DMS114 treated with DMSO at 0.1 percent for 48 hours (cell line): ENCODE data around the gene CCT6B.

Experiments
- DNase-seq: peaks from one replicate; lab custom pipeline; 2025; ENCODE audit not compliant: unreplicated experiment; lab: John Stamatoyannopoulos, UW

The CCT6B gene

DNA sequence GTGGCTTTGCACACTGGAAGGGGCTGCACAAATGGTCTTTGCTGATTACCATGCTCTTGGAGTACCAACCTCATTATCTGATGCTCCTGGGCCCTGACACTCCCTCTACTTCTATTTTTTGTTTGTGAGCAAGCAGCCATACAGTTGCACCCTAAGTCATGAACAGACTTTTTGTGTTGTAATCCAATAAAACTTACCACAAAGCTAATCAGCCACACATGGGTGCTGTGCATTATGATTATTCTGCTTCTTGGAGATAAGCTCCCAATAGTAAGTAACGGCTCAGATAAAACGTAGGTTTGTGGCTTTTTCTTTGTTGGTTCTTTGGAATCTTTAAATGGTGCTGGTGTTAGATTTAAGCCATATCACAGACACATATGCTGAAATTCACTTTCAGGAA lies 76.2 kb downstream of the CCT6B start:
- DNase-seq = no peak

DNA sequence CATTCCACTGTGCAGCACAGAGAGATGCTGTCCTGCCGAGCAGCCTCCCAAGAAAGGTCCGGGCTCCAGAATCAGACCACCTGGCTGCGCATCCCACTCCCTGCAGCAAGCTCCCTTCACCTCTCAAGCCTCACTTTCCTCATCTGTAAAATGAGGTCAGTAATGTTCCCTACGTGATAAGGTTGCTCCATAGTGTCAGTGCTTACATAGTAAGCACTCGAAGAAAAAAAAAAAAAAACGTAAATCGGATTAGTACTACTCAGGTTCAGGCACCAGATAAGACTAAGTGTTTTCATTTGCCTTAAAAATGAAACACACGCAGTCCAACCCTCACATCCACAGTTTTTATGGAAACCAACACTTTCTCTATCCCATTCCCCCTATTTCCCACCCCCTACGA lies 76.7 kb downstream of the CCT6B start:
- no peak for DNase-seq

- no peak for DNase-seq
These were observed 77.9 kb downstream of the CCT6B start for GRCh38 chr17:34883106-34884000.

DNA sequence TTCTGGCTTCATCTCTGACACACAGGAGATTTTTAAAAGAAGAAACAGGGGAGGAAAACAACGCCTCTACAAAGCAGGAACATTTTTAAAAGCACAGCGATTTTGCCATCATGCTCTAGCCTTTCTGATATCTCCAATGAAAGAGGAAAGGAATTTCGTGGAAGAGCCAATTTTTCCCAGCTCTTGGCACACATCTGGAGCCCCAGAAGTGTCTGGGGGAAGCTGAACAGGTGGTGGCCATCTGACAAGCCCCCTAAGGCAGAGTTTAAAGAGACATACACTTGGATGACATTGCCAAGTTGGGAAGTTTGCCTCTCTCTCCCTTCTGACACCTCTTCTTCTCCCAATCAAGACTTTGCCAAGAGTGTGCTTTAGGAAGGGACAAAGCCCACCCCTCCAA lies 82.1 kb downstream of the CCT6B start:
- DNase-seq = no peak
